Measurements from ENCODE around the gene SPACA7.
"Not testable (repeated sequence)": the region's sequence is repeated elsewhere in the genome, so short reads cannot be mapped to it uniquely, and the experiment has no call there.

Gene SPACA7

GRCh38 chr13:112395022-112395421, 18.9 kb downstream of the SPACA7 start:
- H3K27ac ChIP-seq (ENCODE audit: low read depth, low read length); H3K4me3 ChIP-seq (ENCODE audit: low read length); H3K4me1 ChIP-seq (ENCODE audit: control insufficient read depth, insufficient read depth, low read length); H3K9ac ChIP-seq (ENCODE audit: low read length); H3K27me3 ChIP-seq (ENCODE audit: control insufficient read depth, insufficient read depth, low read length); H3K36me3 ChIP-seq (ENCODE audit: control insufficient read depth, insufficient read depth, low read length): not testable (repeated sequence)

GRCh38 chr13:112395941-112396340, 19.8 kb downstream of the SPACA7 start:
- H3K9ac ChIP-seq (ENCODE audit: low read length); H3K4me1 ChIP-seq (ENCODE audit: control insufficient read depth, insufficient read depth, low read length); H3K36me3 ChIP-seq (ENCODE audit: control insufficient read depth, insufficient read depth, low read length); H3K27ac ChIP-seq (ENCODE audit: low read depth, low read length); H3K4me3 ChIP-seq (ENCODE audit: low read length); H3K27me3 ChIP-seq (ENCODE audit: control insufficient read depth, insufficient read depth, low read length): not testable (repeated sequence)

DNA sequence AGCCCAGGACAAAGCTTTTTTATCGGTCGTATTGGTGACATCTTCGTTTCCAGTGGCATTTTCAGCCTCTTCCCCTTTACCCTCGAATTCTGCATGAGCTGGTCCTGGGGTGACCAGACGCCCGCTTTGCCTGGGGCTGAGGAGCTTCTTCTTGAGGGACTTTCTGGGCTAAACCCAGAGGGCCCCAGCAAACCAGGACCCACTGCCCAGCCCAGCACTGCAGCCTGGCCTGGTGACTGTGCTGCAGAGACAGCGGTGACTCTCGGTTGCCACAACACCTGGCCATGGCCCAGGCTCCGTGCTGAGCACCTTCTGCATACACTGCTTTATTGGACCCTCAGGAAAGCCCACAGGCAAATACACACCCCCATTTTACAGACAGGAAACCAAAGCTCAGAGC, 21.0 kb downstream of the SPACA7 start:
- Histone ChIP-seq H3K4me3 (ENCODE audit: low read length) (no peak overlapping the region), H3K4me1 (ENCODE audit: control insufficient read depth, insufficient read depth, low read length) (no peaks in the 10 kb centered on the region)

GRCh38 chr13:112398347-112398746, 22.2 kb downstream of the SPACA7 start:
- not testable (repeated sequence) for H3K9ac ChIP-seq (ENCODE audit: low read length); H3K36me3 ChIP-seq (ENCODE audit: control insufficient read depth, insufficient read depth, low read length); H3K4me1 ChIP-seq (ENCODE audit: control insufficient read depth, insufficient read depth, low read length); H3K27me3 ChIP-seq (ENCODE audit: control insufficient read depth, insufficient read depth, low read length); H3K4me3 ChIP-seq (ENCODE audit: low read length); H3K27ac ChIP-seq (ENCODE audit: low read depth, low read length)

More for the DNA sequence above, 21.0 kb downstream of the SPACA7 start:
- H3K36me3 ChIP-seq (ENCODE audit: control insufficient read depth, insufficient read depth, low read length) = no peaks in the 10 kb centered on the region
- H3K9ac ChIP-seq (ENCODE audit: low read length) = no peak overlapping the region
- no peak overlapping the region for H3K27ac ChIP-seq (ENCODE audit: low read depth, low read length)
- no peaks in the 10 kb centered on the region for H3K27me3 ChIP-seq (ENCODE audit: control insufficient read depth, insufficient read depth, low read length)

DNA sequence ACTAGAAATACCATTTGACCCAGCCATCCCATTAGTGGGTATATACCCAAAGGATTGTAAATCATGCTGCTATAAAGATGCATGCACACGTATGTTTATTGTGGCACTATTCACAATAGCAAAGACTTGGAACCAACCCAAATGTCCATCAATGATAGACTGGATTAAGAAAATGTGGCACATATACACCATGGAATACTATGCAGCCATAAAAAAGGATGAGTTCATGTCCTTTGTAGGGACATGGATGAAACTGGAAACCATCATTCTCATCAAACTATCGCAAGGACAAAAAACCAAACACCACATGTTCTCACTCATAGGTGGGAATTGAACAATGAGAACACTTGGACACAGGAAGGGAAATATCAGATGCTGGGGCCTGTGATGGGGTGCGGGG, 33.7 kb downstream of the SPACA7 start:
- H3K4me3 ChIP-seq (ENCODE audit: low read length); H3K27ac ChIP-seq (ENCODE audit: low read depth, low read length); H3K27me3 ChIP-seq (ENCODE audit: control insufficient read depth, insufficient read depth, low read length); H3K4me1 ChIP-seq (ENCODE audit: control insufficient read depth, insufficient read depth, low read length); H3K36me3 ChIP-seq (ENCODE audit: control insufficient read depth, insufficient read depth, low read length); H3K9ac ChIP-seq (ENCODE audit: low read length): not testable (repeated sequence)

- Histone ChIP-seq H3K27me3 (ENCODE audit: control insufficient read depth, insufficient read depth, low read length) (no peaks in the 10 kb centered on the region), H3K27ac (ENCODE audit: low read depth, low read length) (no peak overlapping the region), H3K9ac (ENCODE audit: low read length) (no peak overlapping the region), H3K4me1 (ENCODE audit: control insufficient read depth, insufficient read depth, low read length) (no peaks in the 10 kb centered on the region), H3K4me3 (ENCODE audit: low read length) (no peak overlapping the region), H3K36me3 (ENCODE audit: control insufficient read depth, insufficient read depth, low read length) (no peaks in the 10 kb centered on the region)
These were observed 40.5 kb downstream of the SPACA7 start for GRCh38 chr13:112416647-112417046.

GRCh38 chr13:112417079-112417478, 40.9 kb downstream of the SPACA7 start:
- Histone ChIP-seq H3K9ac (ENCODE audit: low read length) (no peak overlapping the region), H3K27ac (ENCODE audit: low read depth, low read length) (no peak overlapping the region), H3K4me3 (ENCODE audit: low read length) (no peak overlapping the region), H3K4me1 (ENCODE audit: control insufficient read depth, insufficient read depth, low read length) (no peaks in the 10 kb centered on the region), H3K27me3 (ENCODE audit: control insufficient read depth, insufficient read depth, low read length) (no peaks in the 10 kb centered on the region), H3K36me3 (ENCODE audit: control insufficient read depth, insufficient read depth, low read length) (no peaks in the 10 kb centered on the region)

DNA sequence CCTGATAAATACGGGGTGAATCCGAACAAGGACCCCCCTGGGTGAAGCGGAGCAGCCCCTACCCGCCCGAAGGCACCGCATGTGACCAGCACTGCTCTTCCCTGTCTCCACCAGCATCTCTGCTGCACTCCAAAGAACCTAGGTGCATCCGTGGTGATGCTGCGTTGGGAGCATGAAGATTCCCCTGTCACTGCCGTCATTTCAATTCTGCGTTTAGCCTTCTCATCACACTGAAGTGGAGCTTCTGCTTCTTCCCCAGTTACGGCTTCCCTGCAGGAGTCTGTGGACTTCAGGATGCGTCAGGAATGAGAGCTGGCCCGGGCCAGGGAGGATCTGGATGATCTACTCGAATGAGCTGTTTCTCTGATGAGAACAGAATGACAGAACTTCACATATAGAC, 47.9 kb downstream of the SPACA7 start:
- no peak overlapping the region for H3K4me3 ChIP-seq (ENCODE audit: low read length)
- H3K9ac ChIP-seq (ENCODE audit: low read length) = no peak overlapping the region
- no peaks in the 10 kb centered on the region for H3K36me3 ChIP-seq (ENCODE audit: control insufficient read depth, insufficient read depth, low read length)
- H3K27me3 ChIP-seq (ENCODE audit: control insufficient read depth, insufficient read depth, low read length) = no peaks in the 10 kb centered on the region
- H3K27ac ChIP-seq (ENCODE audit: low read depth, low read length) = no peak overlapping the region
- H3K4me1 ChIP-seq (ENCODE audit: control insufficient read depth, insufficient read depth, low read length) = no peaks in the 10 kb centered on the region

GRCh38 chr13:112428704-112429103, 52.5 kb downstream of the SPACA7 start:
- Histone ChIP-seq H3K27ac (ENCODE audit: low read depth, low read length) (no peak overlapping the region), H3K4me1 (ENCODE audit: control insufficient read depth, insufficient read depth, low read length) (no peaks in the 10 kb centered on the region), H3K36me3 (ENCODE audit: control insufficient read depth, insufficient read depth, low read length) (no peaks in the 10 kb centered on the region), H3K9ac (ENCODE audit: low read length) (no peak overlapping the region), H3K27me3 (ENCODE audit: control insufficient read depth, insufficient read depth, low read length) (peaks cover 2% of the 10 kb centered on the region), H3K4me3 (ENCODE audit: low read length) (no peak overlapping the region)

GRCh38 chr13:112431734-112432133, 55.6 kb downstream of the SPACA7 start:
- no peaks in the 10 kb centered on the region for H3K36me3 ChIP-seq (ENCODE audit: control insufficient read depth, insufficient read depth, low read length)
- H3K9ac ChIP-seq (ENCODE audit: low read length) = no peak overlapping the region
- no peak overlapping the region for H3K4me3 ChIP-seq (ENCODE audit: low read length)
- H3K4me1 ChIP-seq (ENCODE audit: control insufficient read depth, insufficient read depth, low read length) = no peaks in the 10 kb centered on the region
- H3K27me3 ChIP-seq (ENCODE audit: control insufficient read depth, insufficient read depth, low read length) = peaks cover 2% of the 10 kb centered on the region
- H3K27ac ChIP-seq (ENCODE audit: low read depth, low read length) = no peak overlapping the region

- H3K27ac ChIP-seq (ENCODE audit: low read depth, low read length); H3K4me3 ChIP-seq (ENCODE audit: low read length); H3K27me3 ChIP-seq (ENCODE audit: control insufficient read depth, insufficient read depth, low read length); H3K4me1 ChIP-seq (ENCODE audit: control insufficient read depth, insufficient read depth, low read length); H3K9ac ChIP-seq (ENCODE audit: low read length); H3K36me3 ChIP-seq (ENCODE audit: control insufficient read depth, insufficient read depth, low read length): not testable (repeated sequence)
These were observed 56.6 kb downstream of the SPACA7 start for GRCh38 chr13:112432734-112433133.

DNA sequence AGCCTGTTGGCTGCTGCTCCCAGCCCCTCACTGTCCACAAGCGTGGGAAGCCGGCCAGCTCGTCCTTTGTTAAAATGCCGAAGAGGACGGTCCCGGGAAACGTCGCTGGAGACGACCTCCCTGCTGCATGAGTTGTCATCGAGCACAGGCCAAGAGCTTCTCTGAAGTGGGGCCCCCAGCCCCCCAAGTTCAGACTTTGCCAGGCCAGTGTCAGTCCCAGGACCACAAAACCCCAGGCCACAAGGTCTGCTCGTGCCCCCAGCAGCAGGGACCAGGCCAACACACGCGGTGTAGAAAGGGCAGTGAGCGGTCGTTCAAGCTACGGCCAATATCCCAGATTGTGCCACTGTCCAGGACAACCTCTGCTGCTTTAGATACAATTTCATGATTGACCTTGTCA, 57.4 kb downstream of the SPACA7 start:
- not testable (repeated sequence) for H3K36me3 ChIP-seq (ENCODE audit: control insufficient read depth, insufficient read depth, low read length); H3K27me3 ChIP-seq (ENCODE audit: control insufficient read depth, insufficient read depth, low read length); H3K9ac ChIP-seq (ENCODE audit: low read length); H3K4me3 ChIP-seq (ENCODE audit: low read length); H3K27ac ChIP-seq (ENCODE audit: low read depth, low read length); H3K4me1 ChIP-seq (ENCODE audit: control insufficient read depth, insufficient read depth, low read length)

DNA sequence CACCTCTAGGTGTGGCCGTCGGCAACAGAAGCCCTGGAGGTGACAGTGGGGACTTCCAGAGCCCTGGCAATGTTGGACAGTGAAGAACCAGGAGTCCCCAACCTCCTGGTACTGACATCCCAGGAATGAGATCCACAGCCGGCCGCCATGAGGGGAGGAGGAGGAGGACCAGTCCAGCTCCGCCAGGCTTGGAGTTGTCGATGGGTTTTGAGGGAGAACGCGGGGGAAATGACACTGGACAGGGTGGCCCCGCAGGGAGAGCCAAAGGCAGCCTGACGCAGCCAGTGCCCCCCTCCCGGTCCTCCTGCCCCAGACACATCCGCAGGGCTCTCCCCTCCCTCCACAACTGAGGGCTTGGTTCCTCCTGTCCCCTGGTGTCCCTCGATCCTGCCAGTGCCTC, 57.9 kb downstream of the SPACA7 start:
- no peak overlapping the region for H3K27ac ChIP-seq (ENCODE audit: low read depth, low read length)
- peaks cover 2% of the 10 kb centered on the region for H3K27me3 ChIP-seq (ENCODE audit: control insufficient read depth, insufficient read depth, low read length)
- no peak overlapping the region for H3K4me3 ChIP-seq (ENCODE audit: low read length)
- no peak overlapping the region for H3K9ac ChIP-seq (ENCODE audit: low read length)
- no peaks in the 10 kb centered on the region for H3K36me3 ChIP-seq (ENCODE audit: control insufficient read depth, insufficient read depth, low read length)
- H3K4me1 ChIP-seq (ENCODE audit: control insufficient read depth, insufficient read depth, low read length) = no peaks in the 10 kb centered on the region
